Right lobe of liver (tissue), 4 donors: ENCODE results near the gene PRKCA.

Source experiments
- POLR2A ChIP-seq: fragments of 450-650 bp; IDR thresholded peaks from one replicate; pipeline ENCODE4 v1.6.1; 2017; ENCODE audit warnings: antibody characterized with exemption, mild to moderate bottlenecking
- TF ChIP-seq, protein P1 (sequence below), 4 donors: fragments of 200-600 bp in 3 of 4; fragments of 450-650 bp in 1 of 4; IDR thresholded peaks; one replicate each; pipeline versions ENCODE4 v1.5.1 to v1.8.0; 2016 to 2022; ENCODE audit warnings: antibody characterized with exemption in 4 of 4, mild to moderate bottlenecking in 2 of 4
- donor health status: DM: no; HTN: no; CAD: no.
- donor health status: DM: no; HTN: no; CAD: no.
- donor health status: DM: no; HTN: yes; CAD: no.

DNA sequence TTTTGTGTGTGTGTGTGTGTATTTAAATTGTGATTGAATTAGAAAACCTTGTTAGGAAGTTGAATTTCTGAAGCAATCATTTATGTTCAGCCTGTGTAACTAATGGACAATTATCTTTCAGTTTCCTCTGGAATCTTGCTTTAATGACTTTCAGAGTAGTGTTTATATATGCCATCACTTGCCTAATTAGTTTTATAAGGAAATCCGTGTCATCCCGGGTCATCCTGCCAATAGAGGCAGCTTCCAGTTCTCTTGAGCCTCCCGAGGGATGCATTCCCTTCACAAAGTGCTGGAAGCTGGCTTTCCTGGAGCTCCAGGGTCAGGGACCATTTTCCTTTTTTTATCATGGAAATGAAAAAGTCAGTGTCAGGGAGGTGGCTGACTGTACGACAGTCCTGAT lies 42.9 kb downstream of the PRKCA start:
- TF ChIP-seq, protein P1, sequence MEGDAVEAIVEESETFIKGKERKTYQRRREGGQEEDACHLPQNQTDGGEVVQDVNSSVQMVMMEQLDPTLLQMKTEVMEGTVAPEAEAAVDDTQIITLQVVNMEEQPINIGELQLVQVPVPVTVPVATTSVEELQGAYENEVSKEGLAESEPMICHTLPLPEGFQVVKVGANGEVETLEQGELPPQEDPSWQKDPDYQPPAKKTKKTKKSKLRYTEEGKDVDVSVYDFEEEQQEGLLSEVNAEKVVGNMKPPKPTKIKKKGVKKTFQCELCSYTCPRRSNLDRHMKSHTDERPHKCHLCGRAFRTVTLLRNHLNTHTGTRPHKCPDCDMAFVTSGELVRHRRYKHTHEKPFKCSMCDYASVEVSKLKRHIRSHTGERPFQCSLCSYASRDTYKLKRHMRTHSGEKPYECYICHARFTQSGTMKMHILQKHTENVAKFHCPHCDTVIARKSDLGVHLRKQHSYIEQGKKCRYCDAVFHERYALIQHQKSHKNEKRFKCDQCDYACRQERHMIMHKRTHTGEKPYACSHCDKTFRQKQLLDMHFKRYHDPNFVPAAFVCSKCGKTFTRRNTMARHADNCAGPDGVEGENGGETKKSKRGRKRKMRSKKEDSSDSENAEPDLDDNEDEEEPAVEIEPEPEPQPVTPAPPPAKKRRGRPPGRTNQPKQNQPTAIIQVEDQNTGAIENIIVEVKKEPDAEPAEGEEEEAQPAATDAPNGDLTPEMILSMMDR (IDR thresholded peaks at IDR 0.05): no peak
- no peak for TF ChIP-seq POLR2A
